ENCODE results near the gene SH3D21.
A peak's percentile ranks its signal among the peaks of the same experiment; 100 is the strongest.

The SH3D21 gene

GRCh38 chr1:36306210-36306901 is at the start of gene SH3D21:
Gene SH3D21, plus strand, starts transcription at chr1:36306368. Its CDS starts 53 bp downstream, at chr1:36306421.
- DNase-seq: peak; percentile 67

GRCh38 chr1:36256558-36257374 is 49.4 kb upstream of the SH3D21 start:
- no peak for DNase-seq

GRCh38 chr1:36257375-36257767 is 48.8 kb upstream of the SH3D21 start:
- peak; percentile 35 for DNase-seq

GRCh38 chr1:36258960-36259344 is 47.2 kb upstream of the SH3D21 start:
- no peak for DNase-seq

- no peak for DNase-seq
Measured at GRCh38 chr1:36268981-36269380, 37.2 kb upstream of the SH3D21 start.

- no peak for DNase-seq
Measured at GRCh38 chr1:36269408-36269838, 36.7 kb upstream of the SH3D21 start.

- DNase-seq: no peak
Measured at GRCh38 chr1:36273024-36273423, 33.1 kb upstream of the SH3D21 start.

DNA sequence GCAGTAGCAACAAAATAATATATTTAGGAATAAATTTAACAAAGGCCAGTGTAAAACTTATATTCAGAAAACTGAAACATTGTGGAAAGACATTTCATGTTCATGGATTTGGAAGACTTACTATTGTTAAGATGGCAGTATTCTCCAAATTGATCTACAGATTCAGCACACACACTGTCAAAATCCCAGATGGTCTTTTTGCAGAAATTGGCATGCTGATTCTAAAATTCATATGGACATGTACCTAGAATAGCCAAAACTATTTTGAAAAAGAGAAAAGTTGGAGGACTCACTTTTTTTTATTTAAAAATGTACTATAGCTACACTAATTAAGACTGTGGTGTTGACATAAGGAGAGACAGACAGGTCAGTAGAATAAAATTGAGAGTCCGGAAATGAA is 32.0 kb upstream of the SH3D21 start:
- DNase-seq: no peak

DNA sequence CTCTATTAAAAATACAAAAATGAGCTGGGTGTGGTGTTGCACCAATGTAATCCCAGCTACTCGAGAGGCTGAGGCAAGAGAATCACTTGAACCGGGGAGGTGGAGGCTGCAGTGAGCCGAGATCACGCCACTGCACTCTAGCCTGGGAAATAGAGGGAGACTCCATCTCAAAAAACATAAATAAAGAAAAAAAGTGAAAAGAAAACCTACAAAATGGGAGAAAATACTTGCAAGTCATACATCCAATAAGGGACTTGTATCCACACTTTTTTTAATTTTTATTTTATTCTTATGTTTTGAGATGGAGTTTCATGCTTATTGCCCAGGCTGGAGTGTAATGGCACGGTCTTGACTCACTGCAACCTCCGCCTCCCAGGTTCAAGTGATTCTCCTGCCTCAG is 29.5 kb upstream of the SH3D21 start:
- DNase-seq: no peak

DNA sequence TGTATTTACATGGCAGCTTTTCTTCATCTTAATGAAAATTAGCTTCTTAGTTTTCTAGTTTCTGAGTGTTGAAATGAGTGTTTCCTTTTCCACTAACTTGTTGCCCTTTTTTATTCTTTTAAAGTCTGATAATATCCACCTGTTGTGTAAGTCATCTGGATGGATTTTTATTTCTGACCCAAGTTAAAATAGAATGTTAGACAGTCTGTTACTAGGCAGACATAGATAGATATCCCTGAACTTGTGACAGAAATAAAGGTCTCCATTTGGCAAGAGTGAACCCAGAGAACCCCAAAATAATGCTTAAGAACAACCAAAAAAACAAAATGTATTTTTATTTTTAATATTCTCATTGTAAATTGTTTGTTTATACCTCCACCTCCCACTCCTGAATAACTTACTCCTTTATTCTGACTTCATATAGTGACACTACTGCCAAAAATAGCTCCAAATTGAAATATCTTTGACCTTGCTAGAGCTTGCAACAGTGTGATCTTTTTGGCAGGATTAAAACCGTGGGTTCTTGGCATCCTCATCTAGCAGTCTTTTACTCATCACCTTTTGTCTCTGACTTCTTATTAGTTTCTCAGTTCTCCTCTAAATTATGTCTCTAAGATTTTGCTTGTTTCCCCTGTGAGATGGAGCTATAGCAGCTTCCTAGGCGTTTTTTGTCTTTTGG is 26.9 kb upstream of the SH3D21 start:
- no peak for DNase-seq

- DNase-seq: no peak
Measured at GRCh38 chr1:36279789-36280296, 26.3 kb upstream of the SH3D21 start.

- DNase-seq: no peak
Measured at GRCh38 chr1:36284061-36284460, 22.1 kb upstream of the SH3D21 start.

- DNase-seq: no peak
Measured at GRCh38 chr1:36284517-36284916, 21.7 kb upstream of the SH3D21 start.

DNA sequence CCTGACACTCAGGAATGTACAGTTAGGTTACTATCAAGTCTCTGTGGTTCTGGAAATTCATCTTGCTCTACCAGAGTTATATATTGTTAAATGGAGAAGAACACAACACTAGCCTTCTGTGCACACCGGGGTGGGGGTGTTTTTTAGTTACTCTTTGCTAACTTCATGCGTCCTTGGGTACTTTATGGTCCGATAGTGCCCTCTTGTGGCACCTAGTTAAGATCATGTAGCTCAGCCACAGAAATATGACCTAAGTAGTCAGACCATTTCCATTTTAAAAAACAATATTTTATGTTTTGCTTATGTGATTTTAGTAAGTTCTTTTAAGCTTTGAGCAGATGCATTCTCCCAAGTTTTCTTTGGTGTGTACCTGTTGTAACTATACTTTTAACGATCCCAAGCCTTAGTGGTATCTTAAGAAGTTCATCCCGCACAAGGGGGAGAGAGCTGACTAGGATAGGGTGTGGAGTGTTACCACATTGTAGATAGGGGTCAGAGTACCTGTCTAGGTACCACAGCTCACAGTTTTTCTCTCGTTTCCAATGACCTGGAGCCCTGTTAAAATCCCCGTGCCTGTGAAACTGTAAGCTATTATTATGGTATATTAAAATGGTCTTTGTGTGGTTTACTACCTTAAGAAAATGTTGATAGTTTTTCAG is 20.6 kb upstream of the SH3D21 start:
- peak; percentile 68 for DNase-seq

GRCh38 chr1:36286802-36287201 is 19.4 kb upstream of the SH3D21 start:
- DNase-seq: no peak

DNA sequence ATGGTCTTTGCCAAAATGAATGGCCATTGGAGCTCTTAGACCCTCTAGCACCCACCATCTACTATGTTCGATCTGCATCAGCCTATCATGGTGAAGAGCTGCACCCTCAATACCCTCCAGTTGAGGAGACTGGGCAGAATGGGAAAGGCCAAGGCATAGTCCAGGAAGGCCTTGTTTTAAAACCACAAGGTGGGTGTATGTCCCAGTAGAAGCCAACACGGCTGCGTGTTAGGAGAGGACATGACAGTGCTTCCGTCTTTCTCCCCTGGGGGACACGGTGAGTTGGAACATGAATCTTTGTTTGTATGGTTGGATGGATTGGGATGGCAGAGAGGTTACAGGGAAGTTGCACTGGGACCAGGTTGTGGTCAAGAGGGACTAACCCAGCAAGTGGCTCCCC is 18.6 kb upstream of the SH3D21 start:
- no peak for DNase-seq

GRCh38 chr1:36295390-36295789 is 10.8 kb upstream of the SH3D21 start:
- DNase-seq: no peak

GRCh38 chr1:36297062-36297461 is 9.1 kb upstream of the SH3D21 start:
- DNase-seq: no peak

- DNase-seq: no peak
Measured at GRCh38 chr1:36298640-36299039, 7.5 kb upstream of the SH3D21 start.

GRCh38 chr1:36300526-36300925 is 5.6 kb upstream of the SH3D21 start:
- peak; percentile 31 for DNase-seq

- DNase-seq: no peak
Measured at GRCh38 chr1:36301220-36301619, 4.9 kb upstream of the SH3D21 start.

GRCh38 chr1:36303244-36303643 is 2.9 kb upstream of the SH3D21 start:
- no peak for DNase-seq

Data from stimulated activated CD4-positive, alpha-beta T cell treated with anti-CD3 and anti-CD28 coated beads, Interleukin-15, amount 100 ng/mL, for 24 hours (primary cell).